ENCODE results near the gene RPL37A. TPM values are rescaled to one million over a fixed set of nuclear protein-coding genes. Genes with fewer than 3 reads are reported as not detected.
A peak's percentile ranks its signal among the peaks of the same experiment; 100 is the strongest.

Gene RPL37A
- total RNA-seq, 1 donor from 2014 or later = 1,730 TPM

DNA sequence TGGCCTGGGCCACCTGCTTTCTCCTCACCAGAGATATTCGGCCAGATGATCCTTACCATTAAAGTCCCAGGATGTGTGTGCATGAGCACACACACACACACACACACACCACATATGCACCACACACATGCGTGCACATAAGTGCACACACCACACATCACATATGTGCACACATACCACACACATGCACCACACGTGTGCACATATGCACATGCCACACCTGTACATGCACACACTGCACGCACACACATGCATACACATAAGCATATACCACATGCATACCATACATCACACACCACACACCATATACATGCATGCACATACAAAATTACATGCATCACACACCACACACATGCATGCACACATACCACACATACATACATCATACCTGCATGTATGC is 38.7 kb downstream of the RPL37A start:
- Histone ChIP-seq H3K4me1 (peaks cover 23% of the 10 kb centered on the region), H3K27me3 (no peaks in the 10 kb centered on the region), H3K36me3 (no peaks in the 10 kb centered on the region), H3F3A (ENCODE audit: low read depth) (peaks cover 12% of the 10 kb centered on the region), H3K27ac (no peak overlapping the region), H3K9ac (no peak overlapping the region), H3K9me3 (ENCODE audit: low read depth) (no peaks in the 10 kb centered on the region), H3K4me3 (no peak overlapping the region), H3K4me2 (peak overlapping the region; percentile 4), H4K20me1 (ENCODE audit: low read depth) (no peaks in the 10 kb centered on the region), H2AFZ (replicated peaks) (no peak overlapping the region), H3K79me2 (ENCODE audit: low read depth) (no peaks in the 10 kb centered on the region)
- Mint-ChIP-seq H3K27ac (peak overlapping the region; percentile 64), H3K4me1 (peaks cover 62% of the 10 kb centered on the region), H3K27me3 (ENCODE audit: insufficient read depth, low read depth) (peaks cover 6% of the 10 kb centered on the region), H3K36me3 (no peaks in the 10 kb centered on the region), H3K9me3 (no peaks in the 10 kb centered on the region), H3K4me3 (peak overlapping the region; percentile 63)
- DNase-seq (ENCODE audit: low spot score) = no peak
- no peak for TF ChIP-seq EZH2 (IDR thresholded peaks at IDR 0.05)
- TF ChIP-seq, protein P1, sequence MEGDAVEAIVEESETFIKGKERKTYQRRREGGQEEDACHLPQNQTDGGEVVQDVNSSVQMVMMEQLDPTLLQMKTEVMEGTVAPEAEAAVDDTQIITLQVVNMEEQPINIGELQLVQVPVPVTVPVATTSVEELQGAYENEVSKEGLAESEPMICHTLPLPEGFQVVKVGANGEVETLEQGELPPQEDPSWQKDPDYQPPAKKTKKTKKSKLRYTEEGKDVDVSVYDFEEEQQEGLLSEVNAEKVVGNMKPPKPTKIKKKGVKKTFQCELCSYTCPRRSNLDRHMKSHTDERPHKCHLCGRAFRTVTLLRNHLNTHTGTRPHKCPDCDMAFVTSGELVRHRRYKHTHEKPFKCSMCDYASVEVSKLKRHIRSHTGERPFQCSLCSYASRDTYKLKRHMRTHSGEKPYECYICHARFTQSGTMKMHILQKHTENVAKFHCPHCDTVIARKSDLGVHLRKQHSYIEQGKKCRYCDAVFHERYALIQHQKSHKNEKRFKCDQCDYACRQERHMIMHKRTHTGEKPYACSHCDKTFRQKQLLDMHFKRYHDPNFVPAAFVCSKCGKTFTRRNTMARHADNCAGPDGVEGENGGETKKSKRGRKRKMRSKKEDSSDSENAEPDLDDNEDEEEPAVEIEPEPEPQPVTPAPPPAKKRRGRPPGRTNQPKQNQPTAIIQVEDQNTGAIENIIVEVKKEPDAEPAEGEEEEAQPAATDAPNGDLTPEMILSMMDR (IDR thresholded peaks at IDR 0.05) = no peak

DNA sequence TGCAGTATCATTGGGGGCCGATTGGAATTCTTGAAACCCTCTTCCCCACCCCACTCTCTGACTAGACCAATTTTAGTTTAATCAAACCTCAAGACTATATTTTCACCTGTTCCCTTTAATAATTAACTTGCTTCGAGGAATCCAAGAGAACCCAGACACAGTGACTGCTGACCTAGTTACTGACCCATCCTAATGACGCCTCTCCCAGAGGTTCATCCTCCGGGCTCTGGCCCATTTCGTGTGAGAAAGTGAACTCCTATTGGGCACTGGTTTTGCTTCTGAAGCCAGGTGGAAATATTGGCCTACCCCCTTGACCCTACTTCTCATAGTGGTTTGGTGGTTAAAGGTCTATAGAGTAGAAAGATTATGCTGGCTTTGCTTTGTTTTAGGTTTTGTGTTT is 39.9 kb downstream of the RPL37A start:
- Mint-ChIP-seq H3K27me3 (ENCODE audit: insufficient read depth, low read depth) (peaks cover 6% of the 10 kb centered on the region), H3K4me1 (peaks cover 59% of the 10 kb centered on the region), H3K9me3 (no peaks in the 10 kb centered on the region), H3K36me3 (no peaks in the 10 kb centered on the region), H3K4me3 (no peak overlapping the region), H3K27ac (peak overlapping the region; percentile 26)
- no peaks in the 10 kb centered on the region for H3K36me3 ChIP-seq
- H3K4me1 ChIP-seq = peaks cover 18% of the 10 kb centered on the region
- peaks cover 8% of the 10 kb centered on the region for H3F3A ChIP-seq (ENCODE audit: low read depth)
- H3K9ac ChIP-seq = no peak overlapping the region
- no peaks in the 10 kb centered on the region for H3K27me3 ChIP-seq
- no peak overlapping the region for H3K4me2 ChIP-seq
- H3K9me3 ChIP-seq (ENCODE audit: low read depth) = no peaks in the 10 kb centered on the region
- TF ChIP-seq EZH2 (IDR thresholded peaks at IDR 0.05) (no peak), EZH2phosphoT487 (IDR thresholded peaks at IDR 0.05) (no peak)
- TF ChIP-seq, protein P1 (IDR thresholded peaks at IDR 0.05) = no peak
- no peaks in the 10 kb centered on the region for H3K79me2 ChIP-seq (ENCODE audit: low read depth)
- no peaks in the 10 kb centered on the region for H4K20me1 ChIP-seq (ENCODE audit: low read depth)
- no peak for DNase-seq (ENCODE audit: low spot score)
- no peak overlapping the region for H2AFZ ChIP-seq (replicated peaks)
- no peak overlapping the region for H3K4me3 ChIP-seq
- no peak overlapping the region for H3K27ac ChIP-seq

DNA sequence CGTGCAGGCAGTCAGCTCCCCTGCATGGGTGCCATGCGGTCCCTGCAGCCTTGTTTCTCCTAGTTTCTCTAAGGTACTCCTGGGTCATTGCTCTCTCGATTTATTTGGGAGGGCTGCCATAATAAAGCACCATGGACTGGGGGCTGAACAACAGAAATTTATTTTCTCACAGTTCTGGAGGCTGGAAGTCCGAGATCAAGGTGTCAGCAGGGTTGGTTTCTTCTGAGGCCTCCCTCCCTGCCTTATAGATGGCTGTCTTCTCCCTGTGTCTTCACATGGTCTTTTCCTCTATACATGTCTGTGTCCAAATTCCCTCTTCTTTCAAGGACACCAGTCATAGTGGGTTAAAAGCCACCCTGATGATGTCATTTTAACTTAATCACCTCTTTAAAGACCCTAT is 40.5 kb downstream of the RPL37A start:
- H3K36me3 ChIP-seq = no peaks in the 10 kb centered on the region
- no peaks in the 10 kb centered on the region for H3K36me3 Mint-ChIP-seq
- H3K4me2 ChIP-seq = no peak overlapping the region
- H3K9me3 ChIP-seq (ENCODE audit: low read depth) = no peaks in the 10 kb centered on the region
- no peaks in the 10 kb centered on the region for H4K20me1 ChIP-seq (ENCODE audit: low read depth)
- no peaks in the 10 kb centered on the region for H3K79me2 ChIP-seq (ENCODE audit: low read depth)
- no peak for DNase-seq (ENCODE audit: low spot score)
- H2AFZ ChIP-seq (replicated peaks) = no peak overlapping the region
- no peak overlapping the region for H3K27ac Mint-ChIP-seq
- no peak overlapping the region for H3K27ac ChIP-seq
- peaks cover 12% of the 10 kb centered on the region for H3K4me1 ChIP-seq
- peaks cover 4% of the 10 kb centered on the region for H3F3A ChIP-seq (ENCODE audit: low read depth)
- H3K9ac ChIP-seq = no peak overlapping the region
- H3K9me3 Mint-ChIP-seq = no peaks in the 10 kb centered on the region
- no peak overlapping the region for H3K4me3 ChIP-seq
- peaks cover 54% of the 10 kb centered on the region for H3K4me1 Mint-ChIP-seq
- H3K4me3 Mint-ChIP-seq = no peak overlapping the region
- H3K27me3 ChIP-seq = no peaks in the 10 kb centered on the region
- no peak for TF ChIP-seq EZH2 (IDR thresholded peaks at IDR 0.05)
- no peak for TF ChIP-seq EZH2phosphoT487 (IDR thresholded peaks at IDR 0.05)
- TF ChIP-seq, protein P1 (IDR thresholded peaks at IDR 0.05) = no peak
- H3K27me3 Mint-ChIP-seq (ENCODE audit: insufficient read depth, low read depth) = peaks cover 4% of the 10 kb centered on the region
